C4-2B (cell line): Measurements from ENCODE around the gene OR2B2.

ENCODE experiments used
- H3K27ac ChIP-seq: fragments of 450-650 bp; 2 replicates; pipeline ENCODE4 v1.5.1; 2017
- ZFX ChIP-seq: fragments of 450-650 bp; IDR thresholded peaks from 2 replicates; pipeline ENCODE4 v1.6.1; 2017
- TF ChIP-seq, protein P1 (sequence below): fragments of 450-650 bp; conservative IDR thresholded peaks from 2 replicates; pipeline ENCODE4 v1.5.1; 2017; ENCODE audit warnings: mild to moderate bottlenecking

The OR2B2 gene

DNA sequence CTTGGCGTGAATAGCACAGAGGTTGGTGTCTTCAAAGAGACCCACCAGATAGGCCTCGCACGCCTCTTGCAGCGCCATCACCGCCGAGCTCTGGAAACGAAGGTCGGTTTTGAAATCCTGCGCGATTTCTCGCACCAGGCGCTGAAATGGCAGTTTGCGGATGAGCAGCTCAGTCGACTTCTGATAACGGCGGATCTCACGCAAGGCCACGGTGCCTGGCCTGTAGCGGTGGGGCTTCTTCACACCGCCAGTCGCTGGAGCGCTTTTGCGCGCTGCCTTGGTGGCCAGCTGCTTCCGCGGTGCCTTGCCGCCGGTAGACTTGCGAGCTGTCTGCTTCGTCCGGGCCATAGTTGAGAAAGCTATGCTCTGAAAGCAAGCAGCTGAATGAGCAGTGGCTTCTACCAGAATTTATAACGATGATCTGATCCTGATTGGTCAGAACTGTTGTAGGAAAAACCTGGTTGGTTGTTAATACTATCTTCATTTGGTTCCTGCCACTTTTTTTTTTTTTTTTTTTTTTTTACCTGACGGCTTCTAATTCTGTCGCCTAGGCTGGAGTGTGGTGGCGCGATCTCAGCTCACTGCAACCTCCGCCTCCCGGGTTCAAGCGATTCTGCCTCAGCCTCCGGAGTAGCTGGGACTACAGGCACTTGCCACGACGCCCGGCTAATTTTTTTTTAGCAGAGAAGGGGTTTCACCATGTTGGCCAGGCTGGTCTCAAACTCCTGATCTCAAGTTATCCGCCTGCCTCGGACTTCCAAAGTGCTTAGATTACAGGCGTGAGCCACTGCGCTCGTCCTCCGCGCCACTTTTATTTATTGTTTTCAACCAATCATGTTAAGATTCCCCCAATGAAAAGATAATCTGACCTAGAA, 21.5 kb downstream of the OR2B2 start:
- H3K27ac ChIP-seq: peak overlapping the region; percentile 37
- no peak for TF ChIP-seq ZFX

DNA sequence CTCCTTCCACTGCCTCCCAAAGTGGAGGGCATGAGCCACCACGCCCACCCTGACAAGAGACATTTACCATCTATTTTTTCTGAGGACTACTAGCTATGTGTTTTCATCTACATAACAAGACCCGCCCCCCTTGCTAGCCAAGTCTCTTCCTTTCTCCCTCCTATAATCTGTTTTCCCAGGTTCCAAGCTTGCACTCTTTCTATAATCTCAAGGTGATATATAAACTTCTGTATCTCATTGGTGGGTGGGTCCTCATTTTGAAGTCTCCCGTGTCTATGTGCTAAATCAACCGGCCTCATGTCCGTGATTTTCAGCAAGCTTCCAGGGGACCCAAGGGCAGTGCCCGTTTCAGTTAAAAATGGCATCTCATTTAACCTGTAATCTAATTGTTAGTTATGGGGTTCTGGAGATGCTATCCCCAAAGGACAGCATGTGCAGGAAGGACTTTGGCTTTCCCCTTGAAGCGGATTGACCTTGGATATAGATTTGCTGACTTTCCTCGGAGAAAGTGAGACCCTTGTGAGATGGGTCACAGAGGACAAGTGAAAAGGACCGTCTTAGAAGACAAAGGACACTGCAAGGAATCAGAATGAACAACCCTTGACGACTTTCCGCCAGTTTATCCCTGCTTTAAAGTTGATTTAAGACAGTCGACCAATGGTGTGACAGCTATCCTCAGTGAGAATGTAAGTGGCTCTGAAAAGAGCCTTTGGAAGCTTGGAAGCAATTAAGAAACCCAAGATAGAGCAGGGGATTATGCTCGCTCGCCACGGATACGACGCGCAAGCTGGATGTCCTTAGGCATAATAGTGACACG, 22.4 kb downstream of the OR2B2 start:
- TF ChIP-seq, protein P1, sequence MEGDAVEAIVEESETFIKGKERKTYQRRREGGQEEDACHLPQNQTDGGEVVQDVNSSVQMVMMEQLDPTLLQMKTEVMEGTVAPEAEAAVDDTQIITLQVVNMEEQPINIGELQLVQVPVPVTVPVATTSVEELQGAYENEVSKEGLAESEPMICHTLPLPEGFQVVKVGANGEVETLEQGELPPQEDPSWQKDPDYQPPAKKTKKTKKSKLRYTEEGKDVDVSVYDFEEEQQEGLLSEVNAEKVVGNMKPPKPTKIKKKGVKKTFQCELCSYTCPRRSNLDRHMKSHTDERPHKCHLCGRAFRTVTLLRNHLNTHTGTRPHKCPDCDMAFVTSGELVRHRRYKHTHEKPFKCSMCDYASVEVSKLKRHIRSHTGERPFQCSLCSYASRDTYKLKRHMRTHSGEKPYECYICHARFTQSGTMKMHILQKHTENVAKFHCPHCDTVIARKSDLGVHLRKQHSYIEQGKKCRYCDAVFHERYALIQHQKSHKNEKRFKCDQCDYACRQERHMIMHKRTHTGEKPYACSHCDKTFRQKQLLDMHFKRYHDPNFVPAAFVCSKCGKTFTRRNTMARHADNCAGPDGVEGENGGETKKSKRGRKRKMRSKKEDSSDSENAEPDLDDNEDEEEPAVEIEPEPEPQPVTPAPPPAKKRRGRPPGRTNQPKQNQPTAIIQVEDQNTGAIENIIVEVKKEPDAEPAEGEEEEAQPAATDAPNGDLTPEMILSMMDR: no peak
- TF ChIP-seq ZFX: no peak
- peak overlapping the region; percentile 37 for H3K27ac ChIP-seq

DNA sequence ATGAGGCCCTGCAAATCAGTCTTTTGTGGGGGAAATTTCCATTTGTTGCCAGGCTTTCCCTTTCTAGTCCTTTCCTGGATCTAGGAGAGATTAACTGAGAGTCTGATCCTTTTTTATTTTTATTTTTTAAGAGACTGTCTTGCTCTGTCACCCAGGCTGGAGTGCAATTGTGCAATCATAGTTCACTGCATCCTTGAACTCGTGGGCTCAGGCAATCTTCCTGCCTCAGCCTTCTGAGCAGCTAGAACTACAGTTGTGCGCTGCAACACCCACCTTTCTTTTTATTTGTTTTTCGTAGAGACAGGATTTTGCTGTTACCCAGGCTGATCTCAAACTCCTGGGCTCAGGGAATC, 22.9 kb downstream of the OR2B2 start:
- TF ChIP-seq ZFX: no peak
- TF ChIP-seq, protein P1: no peak
- H3K27ac ChIP-seq: peak overlapping the region; percentile 37; the same call in 1 of the 2 replicates

DNA sequence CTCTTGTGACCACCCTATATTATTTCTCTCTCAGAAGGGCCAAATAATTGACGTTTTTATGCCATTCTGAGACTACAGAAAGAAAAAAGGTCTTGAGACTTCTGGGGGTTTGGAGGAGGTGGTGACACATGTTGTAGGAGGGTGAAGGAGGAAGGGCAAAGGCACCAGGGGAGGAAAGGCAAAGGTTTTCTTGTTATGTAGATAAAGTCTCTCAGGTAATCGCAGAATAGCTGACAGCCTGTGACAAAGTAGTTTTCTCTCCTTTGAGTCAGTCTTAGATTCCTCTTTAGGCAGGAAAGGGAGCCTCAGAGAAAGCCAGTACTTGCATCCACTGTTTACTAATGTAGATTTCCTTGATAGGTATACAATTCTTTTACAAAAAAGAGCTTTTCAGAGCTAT, 23.6 kb downstream of the OR2B2 start:
- no peak overlapping the region; the same call in 1 of the 2 replicates for H3K27ac ChIP-seq
- TF ChIP-seq, protein P1: no peak
- no peak for TF ChIP-seq ZFX

DNA sequence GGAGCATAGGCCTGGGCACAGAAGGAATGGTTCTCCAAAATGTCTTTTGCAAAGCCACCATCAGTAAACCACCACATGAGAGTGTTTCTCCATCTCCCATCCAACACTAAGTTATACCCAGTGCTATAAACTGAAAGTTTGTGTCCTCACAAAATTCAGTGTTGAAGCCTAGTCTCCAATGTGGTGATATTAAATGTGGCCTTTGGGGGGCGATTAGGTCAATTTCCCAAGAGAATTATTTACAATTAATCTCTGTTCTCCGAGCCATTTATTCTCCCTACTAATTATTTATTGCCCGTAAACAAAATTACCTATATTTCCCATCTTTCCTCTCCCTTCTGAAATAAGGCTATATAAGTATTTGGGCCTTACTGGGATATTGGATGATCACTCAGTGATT, 26.1 kb downstream of the OR2B2 start:
- H3K27ac ChIP-seq: no peak overlapping the region
- TF ChIP-seq, protein P1: no peak; the same call in 1 of the 2 replicates
- no peak for TF ChIP-seq ZFX

DNA sequence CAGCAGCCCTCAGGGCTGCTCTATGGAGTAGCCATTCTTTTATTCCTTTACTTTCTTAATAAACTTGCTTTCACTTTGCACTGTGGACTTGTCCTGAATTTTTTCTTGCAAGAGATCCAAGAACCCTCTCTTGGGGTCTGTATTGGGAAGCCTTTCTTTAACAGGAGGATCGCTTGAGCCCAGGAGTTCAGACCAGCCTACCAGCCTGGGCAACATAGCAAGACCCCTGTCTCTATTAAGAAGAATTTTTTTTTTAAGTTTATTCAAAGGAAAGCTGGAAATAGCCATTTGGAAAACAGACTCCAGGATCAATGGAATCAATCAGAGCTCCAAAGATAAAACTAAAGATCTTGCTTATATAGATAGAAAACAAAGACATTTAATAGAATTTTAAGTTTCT, 29.1 kb downstream of the OR2B2 start:
- TF ChIP-seq, protein P1: no peak
- no peak for TF ChIP-seq ZFX
- H3K27ac ChIP-seq: no peak overlapping the region

DNA sequence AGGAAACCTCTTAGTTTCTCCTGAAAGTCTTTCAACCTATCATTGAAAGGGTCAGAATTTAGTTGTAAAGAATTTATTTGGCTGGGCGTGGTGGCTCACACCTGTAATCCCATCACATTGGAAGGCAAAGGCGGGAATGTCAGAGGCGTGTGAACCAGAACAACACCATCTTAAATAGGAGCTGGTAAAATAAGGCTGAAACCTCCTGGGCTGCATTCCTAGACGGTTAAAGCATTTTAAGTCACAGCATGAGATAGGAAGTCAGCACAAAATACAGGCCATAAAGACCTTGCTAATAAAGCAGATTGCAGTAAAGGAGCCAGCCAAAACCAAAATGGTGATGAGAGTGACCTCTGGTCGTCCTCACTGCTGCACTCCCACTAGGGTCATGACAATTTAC, 29.6 kb downstream of the OR2B2 start:
- H3K27ac ChIP-seq: no peak overlapping the region; the same call in 1 of the 2 replicates
- TF ChIP-seq, protein P1: no peak
- no peak for TF ChIP-seq ZFX
